ENCODE measurements around the gene SPTBN1. TPM values are rescaled to one million over a fixed set of nuclear protein-coding genes. Genes with fewer than 3 reads are reported as not detected.

The SPTBN1 gene
- total RNA-seq, 2 experiments from 2014 or later = 132 to 183 TPM

- ChIA-PET POLR2A (interaction anchor here (0.9 to 3.4 kb wide), 2 partner anchors 9 to 30 kb away, joined by 4 to 26 read pairs; no protein-coding TSS in a partner anchor), CTCF (ENCODE audit: unreplicated experiment) (no interaction called here)
- TF ChIP-seq CTCF (conservative IDR thresholded peaks at IDR 0.05; ENCODE audit: low read length) (no peak), EZH2phosphoT487 (IDR thresholded peaks at IDR 0.05; ENCODE audit: borderline replicate concordance, low read depth, low read length) (no peak)
- H3K4me3 ChIP-seq (ENCODE audit: low read depth, low read length, poor library complexity, severe bottlenecking) = peak overlapping the region; percentile 21
- H3K79me2 ChIP-seq (ENCODE audit: insufficient read depth, low read depth, low read length) = peaks cover 90% of the 10 kb centered on the region
- intact Hi-C loops (cut with micrococcal nuclease; ENCODE audit: unreplicated experiment) = no loop called here
- no peaks in the 10 kb centered on the region for H3K9me3 ChIP-seq (ENCODE audit: low read length)
- no peak overlapping the region; the same call in 1 of the 2 replicates for H2AFZ ChIP-seq (ENCODE audit: low read length)
- DNase-seq (ENCODE audit: low spot score) = no peak
- BruUV-seq (replicated peaks) = no TSS peak
- peaks cover 9% of the 10 kb centered on the region; the same call in 1 of the 2 replicates for H4K20me1 ChIP-seq (ENCODE audit: insufficient read depth, low read length)
- H3K36me3 ChIP-seq (ENCODE audit: insufficient read depth, low read length) = no peaks in the 10 kb centered on the region
- peaks cover 83% of the 10 kb centered on the region for H3K4me1 ChIP-seq (ENCODE audit: insufficient read depth, low read length, poor library complexity, severe bottlenecking)
- peak overlapping the region; percentile 56 for H3K27ac ChIP-seq (ENCODE audit: low read depth, low read length, poor library complexity, severe bottlenecking)
- peak overlapping the region; percentile 65 for H3K4me2 ChIP-seq (ENCODE audit: low read length)
- no peaks in the 10 kb centered on the region for H3K9me2 ChIP-seq (ENCODE audit: insufficient read depth, low read length)
Observed at GRCh38 chr2:54589038-54589339, 132.9 kb downstream of the SPTBN1 start.

GRCh38 chr2:54589340-54590215, 133.5 kb downstream of the SPTBN1 start:
- Histone ChIP-seq H3K27ac (ENCODE audit: low read depth, low read length, poor library complexity, severe bottlenecking) (peak overlapping the region; percentile 56), H3K36me3 (ENCODE audit: insufficient read depth, low read length) (no peaks in the 10 kb centered on the region), H3K79me2 (ENCODE audit: insufficient read depth, low read depth, low read length) (peaks cover 90% of the 10 kb centered on the region), H2AFZ (ENCODE audit: low read length) (no peak overlapping the region; the same call in 1 of the 2 replicates), H3K4me3 (ENCODE audit: low read depth, low read length, poor library complexity, severe bottlenecking) (peak overlapping the region; percentile 21), H3K9me3 (ENCODE audit: low read length) (no peaks in the 10 kb centered on the region), H3K4me2 (ENCODE audit: low read length) (peak overlapping the region; percentile 65), H3K4me1 (ENCODE audit: insufficient read depth, low read length, poor library complexity, severe bottlenecking) (peaks cover 83% of the 10 kb centered on the region), H3K9me2 (ENCODE audit: insufficient read depth, low read length) (no peaks in the 10 kb centered on the region), H4K20me1 (ENCODE audit: insufficient read depth, low read length) (peaks cover 3% of the 10 kb centered on the region; the same call in 1 of the 2 replicates)
- no TSS peak for BruUV-seq (replicated peaks)
- CTCF ChIA-PET (ENCODE audit: unreplicated experiment) = no interaction called here
- POLR2A ChIA-PET = interaction anchor here (0.9 to 3.4 kb wide), 2 partner anchors 9 to 30 kb away, joined by 4 to 26 read pairs; no protein-coding TSS in a partner anchor
- DNase-seq (ENCODE audit: low spot score) = peak; percentile 50
- intact Hi-C loops (cut with micrococcal nuclease; ENCODE audit: unreplicated experiment) = no loop called here
- TF ChIP-seq CTCF (conservative IDR thresholded peaks at IDR 0.05; ENCODE audit: low read length) (no peak), EZH2phosphoT487 (IDR thresholded peaks at IDR 0.05; ENCODE audit: borderline replicate concordance, low read depth, low read length) (no peak)

Measured in OCI-LY7 (cell line).